ENCODE measurements around the gene RABGGTA.

DNA sequence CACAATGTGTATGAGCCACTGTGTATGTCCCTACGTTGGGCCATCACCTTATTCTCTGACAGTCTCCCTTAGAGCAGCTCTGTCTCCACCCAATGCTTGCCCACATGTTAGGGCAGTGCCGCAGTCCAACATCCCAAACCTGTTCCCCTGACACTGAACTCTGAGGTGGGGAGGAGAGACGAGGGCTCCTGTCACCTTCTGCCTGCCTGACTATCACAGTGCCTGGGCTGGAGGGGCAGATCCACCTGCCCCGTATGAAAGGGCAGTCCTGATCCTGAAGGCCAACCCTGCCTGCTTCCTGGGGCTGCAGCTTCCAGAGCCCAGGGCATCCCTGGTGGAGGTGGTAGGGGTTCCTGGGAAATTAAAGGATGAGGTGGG, 10.6 kb downstream of the RABGGTA start:
- no peak for TF ChIP-seq POLR2A (IDR thresholded peaks at IDR 0.05)
- TF ChIP-seq, protein P1, sequence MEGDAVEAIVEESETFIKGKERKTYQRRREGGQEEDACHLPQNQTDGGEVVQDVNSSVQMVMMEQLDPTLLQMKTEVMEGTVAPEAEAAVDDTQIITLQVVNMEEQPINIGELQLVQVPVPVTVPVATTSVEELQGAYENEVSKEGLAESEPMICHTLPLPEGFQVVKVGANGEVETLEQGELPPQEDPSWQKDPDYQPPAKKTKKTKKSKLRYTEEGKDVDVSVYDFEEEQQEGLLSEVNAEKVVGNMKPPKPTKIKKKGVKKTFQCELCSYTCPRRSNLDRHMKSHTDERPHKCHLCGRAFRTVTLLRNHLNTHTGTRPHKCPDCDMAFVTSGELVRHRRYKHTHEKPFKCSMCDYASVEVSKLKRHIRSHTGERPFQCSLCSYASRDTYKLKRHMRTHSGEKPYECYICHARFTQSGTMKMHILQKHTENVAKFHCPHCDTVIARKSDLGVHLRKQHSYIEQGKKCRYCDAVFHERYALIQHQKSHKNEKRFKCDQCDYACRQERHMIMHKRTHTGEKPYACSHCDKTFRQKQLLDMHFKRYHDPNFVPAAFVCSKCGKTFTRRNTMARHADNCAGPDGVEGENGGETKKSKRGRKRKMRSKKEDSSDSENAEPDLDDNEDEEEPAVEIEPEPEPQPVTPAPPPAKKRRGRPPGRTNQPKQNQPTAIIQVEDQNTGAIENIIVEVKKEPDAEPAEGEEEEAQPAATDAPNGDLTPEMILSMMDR (IDR thresholded peaks at IDR 0.05), result no peak

Measured in right lobe of liver (tissue), 4 donors.